ENCODE measurements around the gene WBP11. TPM values are rescaled to one million over a fixed set of nuclear protein-coding genes. Genes with fewer than 3 reads are reported as not detected.

Gene WBP11
- total RNA-seq, 1 experiment from 2014 or later: 111 TPM

- TF ChIP-seq NFE2L1 (CRISPR knock-in tag; IDR thresholded peaks at IDR 0.05) (peak; percentile 94), ZNF532 (CRISPR knock-in tag; IDR thresholded peaks at IDR 0.05; ENCODE audit: borderline replicate concordance) (peak; percentile 89), ZNF671 (CRISPR knock-in tag; IDR thresholded peaks at IDR 0.05) (peak; percentile 97), NR2C2 (CRISPR knock-in tag; IDR thresholded peaks at IDR 0.05) (no peak), ZNF425 (CRISPR knock-in tag; conservative IDR thresholded peaks at IDR 0.05) (peak; percentile 97; the same call in 1 of the 2 replicates), E2F5 (CRISPR knock-in tag; IDR thresholded peaks at IDR 0.05) (0 out of 2 replicates have a peak, but pooled peaks have one; percentile 31), OVOL2 (CRISPR knock-in tag; IDR thresholded peaks at IDR 0.05; ENCODE audit: borderline replicate concordance) (no peak), ELF4 (CRISPR knock-in tag; IDR thresholded peaks at IDR 0.05; ENCODE audit: low read depth) (no peak), PRDM15 (CRISPR knock-in tag; IDR thresholded peaks at IDR 0.05) (no peak), RELA (CRISPR knock-in tag; IDR thresholded peaks at IDR 0.05; ENCODE audit: borderline replicate concordance) (no peak), ATF2 (CRISPR knock-in tag; IDR thresholded peaks at IDR 0.05; ENCODE audit: borderline replicate concordance, low read depth) (peak; percentile 40; the same call in 1 of the 2 replicates), ETV6 (CRISPR knock-in tag; IDR thresholded peaks at IDR 0.05) (0 out of 2 replicates have a peak, but pooled peaks have one; percentile 7), ATF1 (CRISPR knock-in tag; IDR thresholded peaks at IDR 0.05) (peak; percentile 78; the same call in 1 of the 2 replicates), ZNF138 (CRISPR knock-in tag; conservative IDR thresholded peaks at IDR 0.05) (peak; percentile 48; the same call in 1 of the 2 replicates)
- TF ChIP-seq, protein P1, sequence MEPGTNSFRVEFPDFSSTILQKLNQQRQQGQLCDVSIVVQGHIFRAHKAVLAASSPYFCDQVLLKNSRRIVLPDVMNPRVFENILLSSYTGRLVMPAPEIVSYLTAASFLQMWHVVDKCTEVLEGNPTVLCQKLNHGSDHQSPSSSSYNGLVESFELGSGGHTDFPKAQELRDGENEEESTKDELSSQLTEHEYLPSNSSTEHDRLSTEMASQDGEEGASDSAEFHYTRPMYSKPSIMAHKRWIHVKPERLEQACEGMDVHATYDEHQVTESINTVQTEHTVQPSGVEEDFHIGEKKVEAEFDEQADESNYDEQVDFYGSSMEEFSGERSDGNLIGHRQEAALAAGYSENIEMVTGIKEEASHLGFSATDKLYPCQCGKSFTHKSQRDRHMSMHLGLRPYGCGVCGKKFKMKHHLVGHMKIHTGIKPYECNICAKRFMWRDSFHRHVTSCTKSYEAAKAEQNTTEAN (CRISPR knock-in tag; IDR thresholded peaks at IDR 0.05): peak; percentile 78
- TF ChIP-seq, protein P2, sequence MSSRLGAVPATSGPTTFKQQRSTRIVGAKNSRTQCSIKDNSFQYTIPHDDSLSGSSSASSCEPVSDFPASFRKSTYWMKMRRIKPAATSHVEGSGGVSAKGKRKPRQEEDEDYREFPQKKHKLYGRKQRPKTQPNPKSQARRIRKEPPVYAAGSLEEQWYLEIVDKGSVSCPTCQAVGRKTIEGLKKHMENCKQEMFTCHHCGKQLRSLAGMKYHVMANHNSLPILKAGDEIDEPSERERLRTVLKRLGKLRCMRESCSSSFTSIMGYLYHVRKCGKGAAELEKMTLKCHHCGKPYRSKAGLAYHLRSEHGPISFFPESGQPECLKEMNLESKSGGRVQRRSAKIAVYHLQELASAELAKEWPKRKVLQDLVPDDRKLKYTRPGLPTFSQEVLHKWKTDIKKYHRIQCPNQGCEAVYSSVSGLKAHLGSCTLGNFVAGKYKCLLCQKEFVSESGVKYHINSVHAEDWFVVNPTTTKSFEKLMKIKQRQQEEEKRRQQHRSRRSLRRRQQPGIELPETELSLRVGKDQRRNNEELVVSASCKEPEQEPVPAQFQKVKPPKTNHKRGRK (CRISPR knock-in tag; IDR thresholded peaks at IDR 0.05; ENCODE audit: borderline replicate concordance): no peak
- TF ChIP-seq, protein P3, sequence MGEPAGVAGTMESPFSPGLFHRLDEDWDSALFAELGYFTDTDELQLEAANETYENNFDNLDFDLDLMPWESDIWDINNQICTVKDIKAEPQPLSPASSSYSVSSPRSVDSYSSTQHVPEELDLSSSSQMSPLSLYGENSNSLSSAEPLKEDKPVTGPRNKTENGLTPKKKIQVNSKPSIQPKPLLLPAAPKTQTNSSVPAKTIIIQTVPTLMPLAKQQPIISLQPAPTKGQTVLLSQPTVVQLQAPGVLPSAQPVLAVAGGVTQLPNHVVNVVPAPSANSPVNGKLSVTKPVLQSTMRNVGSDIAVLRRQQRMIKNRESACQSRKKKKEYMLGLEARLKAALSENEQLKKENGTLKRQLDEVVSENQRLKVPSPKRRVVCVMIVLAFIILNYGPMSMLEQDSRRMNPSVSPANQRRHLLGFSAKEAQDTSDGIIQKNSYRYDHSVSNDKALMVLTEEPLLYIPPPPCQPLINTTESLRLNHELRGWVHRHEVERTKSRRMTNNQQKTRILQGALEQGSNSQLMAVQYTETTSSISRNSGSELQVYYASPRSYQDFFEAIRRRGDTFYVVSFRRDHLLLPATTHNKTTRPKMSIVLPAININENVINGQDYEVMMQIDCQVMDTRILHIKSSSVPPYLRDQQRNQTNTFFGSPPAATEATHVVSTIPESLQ (CRISPR knock-in tag; IDR thresholded peaks at IDR 0.05): no peak
- TF ChIP-seq, protein P4, sequence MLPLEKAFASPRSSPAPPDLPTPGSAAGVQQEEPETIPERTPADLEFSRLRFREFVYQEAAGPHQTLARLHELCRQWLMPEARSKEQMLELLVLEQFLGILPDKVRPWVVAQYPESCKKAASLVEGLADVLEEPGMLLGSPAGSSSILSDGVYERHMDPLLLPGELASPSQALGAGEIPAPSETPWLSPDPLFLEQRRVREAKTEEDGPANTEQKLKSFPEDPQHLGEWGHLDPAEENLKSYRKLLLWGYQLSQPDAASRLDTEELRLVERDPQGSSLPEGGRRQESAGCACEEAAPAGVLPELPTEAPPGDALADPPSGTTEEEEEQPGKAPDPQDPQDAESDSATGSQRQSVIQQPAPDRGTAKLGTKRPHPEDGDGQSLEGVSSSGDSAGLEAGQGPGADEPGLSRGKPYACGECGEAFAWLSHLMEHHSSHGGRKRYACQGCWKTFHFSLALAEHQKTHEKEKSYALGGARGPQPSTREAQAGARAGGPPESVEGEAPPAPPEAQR (CRISPR knock-in tag; IDR thresholded peaks at IDR 0.05): no peak
These were observed 33.2 kb downstream of the WBP11 start (continued) for GRCh38 chr12:14769969-14770495.
